Mesenchymal stem cell (in vitro differentiated cells and primary cell): ENCODE measurements around the gene RGS14.

Experiments used
- DNase-seq: peaks from one replicate; pipeline ENCODE4 v3.0.0-alpha.2; 2013
- H2AFZ ChIP-seq: one replicate; pipeline ENCODE4 v1.6.1; 2013; ENCODE audit warnings: low read depth, mild to moderate bottlenecking, control low read depth, inconsistent platforms, low read length, moderate library complexity
- H2AK5ac ChIP-seq: 2 replicates; pipeline ENCODE4 v1.6.1; 2013; ENCODE audit warnings: low read length, moderate library complexity, mild to moderate bottlenecking, inconsistent platforms; ENCODE audit not compliant: severe bottlenecking
- H2BK120ac ChIP-seq: one replicate; pipeline ENCODE4 v1.6.1; 2013; ENCODE audit warnings: low read depth, mild to moderate bottlenecking, inconsistent platforms, low read length, moderate library complexity
- H2BK12ac ChIP-seq, 2 experiments: one replicate each; pipeline ENCODE4 v1.6.1; 2013; ENCODE audit warnings: inconsistent platforms in 2 of 2, low read length in 2 of 2, mild to moderate bottlenecking in 2 of 2, moderate library complexity in 2 of 2, control low read depth in 1 of 2
- H2BK15ac ChIP-seq: one replicate; pipeline ENCODE4 v1.6.1; 2013; ENCODE audit warnings: mild to moderate bottlenecking, low read depth, inconsistent platforms; ENCODE audit not compliant: poor library complexity, severe bottlenecking
- H2BK5ac ChIP-seq: 2 replicates; pipeline ENCODE4 v1.6.1; 2013; ENCODE audit warnings: low read depth, mild to moderate bottlenecking, low read length, control low read depth, inconsistent platforms; ENCODE audit not compliant: poor library complexity, severe bottlenecking
- H3K14ac ChIP-seq, 2 experiments: one replicate each; pipeline ENCODE4 v1.6.1; 2013; ENCODE audit warnings: inconsistent platforms in 2 of 2, low read length in 2 of 2, control low read depth in 1 of 2, mild to moderate bottlenecking in 1 of 2, moderate library complexity in 1 of 2
- H3K18ac ChIP-seq, 2 experiments: one replicate each; pipeline ENCODE4 v1.6.1; 2013; ENCODE audit warnings: inconsistent platforms in 2 of 2, low read length in 2 of 2, control low read depth in 1 of 2, low read depth in 1 of 2, mild to moderate bottlenecking in 1 of 2
- H3K23ac ChIP-seq, 2 experiments: one replicate each; pipeline ENCODE4 v1.6.1; 2013; ENCODE audit warnings: inconsistent platforms in 2 of 2, low read length in 2 of 2, mild to moderate bottlenecking in 2 of 2, moderate library complexity in 2 of 2, control low read depth in 1 of 2
- H3K27ac ChIP-seq: 2 replicates; pipeline ENCODE4 v1.5.1; 2013; ENCODE audit warnings: mild to moderate bottlenecking, moderate library complexity, low read length, control low read depth, inconsistent platforms; ENCODE audit not compliant: poor library complexity, severe bottlenecking
- H3K27me3 ChIP-seq, 2 experiments: 2 replicates each; pipeline versions ENCODE4 v1.6.1 to v1.7.0; 2013; ENCODE audit warnings: low read length in 2 of 2, mild to moderate bottlenecking in 2 of 2, moderate library complexity in 2 of 2, control low read depth in 1 of 2, inconsistent platforms in 1 of 2; ENCODE audit not compliant: control insufficient read depth in 1 of 2, insufficient read depth in 1 of 2
- H3K36me3 ChIP-seq, 2 experiments: 2 replicates each; pipeline versions ENCODE4 v1.6.1 to v1.7.0; 2013; ENCODE audit warnings: low read length in 2 of 2, control low read depth in 1 of 2, inconsistent platforms in 1 of 2, low read depth in 1 of 2, mild to moderate bottlenecking in 1 of 2; ENCODE audit not compliant: insufficient read depth in 2 of 2, control insufficient read depth in 1 of 2
- H3K4ac ChIP-seq, 2 experiments: one replicate each; pipeline ENCODE4 v1.6.1; 2013; ENCODE audit warnings: inconsistent platforms in 2 of 2, low read length in 2 of 2, mild to moderate bottlenecking in 2 of 2, moderate library complexity in 2 of 2, control low read depth in 1 of 2, low read depth in 1 of 2
- H3K4me1 ChIP-seq: 2 replicates; pipeline ENCODE4 v1.6.1; 2013; ENCODE audit warnings: low read depth, low read length, control low read depth; ENCODE audit not compliant: control insufficient read depth, insufficient read depth
- H3K4me2 ChIP-seq: 2 replicates; pipeline ENCODE4 v1.6.1; 2013; ENCODE audit warnings: low read length, mild to moderate bottlenecking, inconsistent platforms; ENCODE audit not compliant: poor library complexity, severe bottlenecking
- H3K4me3 ChIP-seq, 2 experiments: 2 replicates each; pipeline versions ENCODE4 v1.5.1 to v1.7.0; 2013; ENCODE audit warnings: low read length in 2 of 2, mild to moderate bottlenecking in 2 of 2, control low read depth in 1 of 2, low read depth in 1 of 2; ENCODE audit not compliant: insufficient read depth in 1 of 2
- H3K79me1 ChIP-seq: replicated peaks from 2 replicates; pipeline ENCODE4 v1.6.1; 2013; ENCODE audit warnings: mild to moderate bottlenecking, control low read depth, low read length, inconsistent platforms; ENCODE audit not compliant: poor library complexity, severe bottlenecking
- H3K9ac ChIP-seq: 2 replicates; pipeline ENCODE4 v1.7.0; 2013; ENCODE audit warnings: mild to moderate bottlenecking, low read length, moderate library complexity
- H3K9me3 ChIP-seq: 2 replicates; pipeline ENCODE4 v1.7.0; 2013; ENCODE audit warnings: mild to moderate bottlenecking, low read length; ENCODE audit not compliant: control insufficient read depth
- H4K8ac ChIP-seq: one replicate; pipeline ENCODE4 v1.6.1; 2013; ENCODE audit warnings: inconsistent platforms, mild to moderate bottlenecking, low read length, moderate library complexity
- H4K91ac ChIP-seq: one replicate; pipeline ENCODE4 v1.6.1; 2013; ENCODE audit warnings: mild to moderate bottlenecking, low read length, inconsistent platforms
- WGBS: methylation state at CpG from one replicate; pipeline ENCODE4 v1.1.7; 2013; ENCODE audit warnings: mixed read lengths; 5-methylcytosine and 5-hydroxymethylcytosine counted together

RGS14 gene

DNA sequence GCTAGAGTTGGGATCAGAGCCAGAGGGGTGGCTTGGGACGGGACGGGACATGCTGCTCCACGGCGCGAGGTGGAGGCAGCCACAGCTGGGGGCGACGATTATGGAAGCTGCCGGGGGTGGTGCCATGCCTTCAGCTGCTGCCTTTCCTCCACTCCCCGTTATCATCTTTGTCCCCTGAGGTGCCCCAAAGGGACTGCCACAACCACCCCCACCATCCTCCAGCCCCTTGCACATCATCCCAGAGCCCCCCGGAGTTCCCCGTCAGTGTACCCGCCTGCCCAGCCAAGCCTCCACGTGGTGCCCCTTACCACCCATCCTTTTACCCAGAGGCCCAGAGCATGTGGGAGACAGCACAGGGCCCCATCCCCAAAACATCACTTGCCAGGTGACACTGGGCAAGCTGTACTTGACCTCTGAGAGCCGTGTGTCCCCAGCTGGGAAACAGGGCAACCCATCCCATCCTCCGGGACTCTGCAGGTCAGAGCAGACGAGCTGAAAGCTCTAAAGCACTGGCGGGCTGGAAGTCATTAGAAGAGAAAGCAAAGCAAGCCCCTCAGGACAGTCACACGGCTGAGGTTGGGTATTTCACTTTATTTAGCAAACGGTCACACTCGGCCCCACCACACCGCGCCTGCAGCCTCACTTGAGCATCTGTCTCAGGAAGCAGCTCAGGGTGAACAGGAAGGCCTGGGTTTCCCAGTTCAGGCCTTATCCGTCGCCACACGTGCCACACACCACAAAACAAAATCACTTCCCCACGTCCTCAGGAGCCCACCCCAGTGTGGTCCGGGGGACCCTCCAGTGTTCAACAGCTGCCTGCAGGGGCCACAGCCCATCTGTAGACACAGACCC is 26.5 kb upstream of the RGS14 start:
- H2BK5ac ChIP-seq: no peak overlapping the region
- no peak overlapping the region for H4K8ac ChIP-seq
- no peaks in the 10 kb centered on the region for H3K9me3 ChIP-seq
- H3K79me1 ChIP-seq: peaks cover 40% of the 10 kb centered on the region
- WGBS: 92% methylated on average over 25 of the region's 27 CpGs
- no peak overlapping the region for H4K91ac ChIP-seq
- DNase-seq: no peak
- H2AFZ ChIP-seq: no peak overlapping the region
- no peak overlapping the region for H3K27ac ChIP-seq
- H2BK120ac ChIP-seq: no peak overlapping the region
- H3K18ac ChIP-seq: no peak overlapping the region
- H3K4me1 ChIP-seq: peaks cover 16% of the 10 kb centered on the region
- no peak overlapping the region for H3K14ac ChIP-seq
- H3K36me3 ChIP-seq: peaks cover 65 to 66% of the 10 kb centered on the region in 2 experiments
- H3K23ac ChIP-seq: no peak overlapping the region
- H2AK5ac ChIP-seq: no peak overlapping the region
- H3K4me2 ChIP-seq: no peak overlapping the region
- H2BK15ac ChIP-seq: no peak overlapping the region
- H2BK12ac ChIP-seq: no peak overlapping the region
- H3K27me3 ChIP-seq: no peaks in the 10 kb centered on the region
- no peak overlapping the region for H3K9ac ChIP-seq
- H3K4me3 ChIP-seq: no peak overlapping the region
- no peak overlapping the region for H3K4ac ChIP-seq

DNA sequence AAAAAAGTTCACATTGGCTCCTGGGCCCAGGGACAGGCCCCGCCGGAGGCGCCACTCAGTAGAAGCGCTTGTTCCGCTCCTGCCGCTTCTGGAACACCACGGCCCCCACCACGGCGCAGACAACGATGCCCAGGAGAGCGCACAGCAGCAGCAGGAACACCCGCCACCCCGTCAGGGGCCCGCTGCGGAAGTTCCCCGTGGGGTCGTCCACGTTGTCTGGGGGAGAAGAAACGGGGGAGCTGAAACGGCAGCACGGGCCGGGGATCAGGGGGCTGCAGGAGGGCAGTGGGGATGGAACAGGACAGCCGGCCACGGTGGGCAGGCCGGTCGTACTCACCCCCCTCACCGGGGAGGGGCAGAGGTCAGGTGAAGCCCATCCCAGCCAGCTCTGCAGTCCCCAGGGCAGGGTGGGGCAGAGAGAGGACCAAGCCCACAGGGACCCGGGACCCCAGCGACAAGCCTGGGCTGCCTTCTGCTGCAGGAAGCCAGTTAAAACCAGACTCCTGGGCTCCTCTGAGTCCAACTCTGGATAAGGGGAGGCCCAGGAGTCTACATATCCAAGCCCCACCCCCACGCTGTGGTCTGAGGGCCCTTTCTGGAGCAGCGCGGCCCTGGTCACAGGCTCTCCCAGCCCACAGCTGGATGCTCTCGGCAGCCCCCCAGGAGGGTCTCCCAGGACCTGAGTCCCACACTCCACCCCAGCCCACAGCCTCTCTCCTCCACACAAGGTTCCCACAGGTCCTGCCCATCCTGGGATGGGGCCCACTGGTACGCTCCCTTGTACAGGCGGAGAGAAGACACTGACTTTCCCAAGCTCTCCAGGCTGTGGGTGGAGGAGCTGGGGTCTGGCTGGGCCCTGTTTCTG is 25.5 kb upstream of the RGS14 start:
- Histone ChIP-seq H3K4me1 (peaks cover 11% of the 10 kb centered on the region), H3K27ac (no peak overlapping the region), H2BK120ac (no peak overlapping the region), H3K9ac (no peak overlapping the region), H3K4me2 (no peak overlapping the region), H3K4me3 (no peak overlapping the region), H3K18ac (no peak overlapping the region), H3K27me3 (no peaks in the 10 kb centered on the region), H3K14ac (no peak overlapping the region), H2BK12ac (no peak overlapping the region), H4K8ac (no peak overlapping the region), H2BK15ac (no peak overlapping the region), H3K36me3 (peaks cover 75 to 76% of the 10 kb centered on the region in 2 experiments), H3K79me1 (peaks cover 47% of the 10 kb centered on the region), H2AFZ (no peak overlapping the region), H3K4ac (no peak overlapping the region), H3K23ac (no peak overlapping the region), H4K91ac (no peak overlapping the region), H3K9me3 (no peaks in the 10 kb centered on the region), H2BK5ac (no peak overlapping the region), H2AK5ac (no peak overlapping the region)
- 97% methylated on average over 35 of the region's 35 CpGs for WGBS
- no peak for DNase-seq

DNA sequence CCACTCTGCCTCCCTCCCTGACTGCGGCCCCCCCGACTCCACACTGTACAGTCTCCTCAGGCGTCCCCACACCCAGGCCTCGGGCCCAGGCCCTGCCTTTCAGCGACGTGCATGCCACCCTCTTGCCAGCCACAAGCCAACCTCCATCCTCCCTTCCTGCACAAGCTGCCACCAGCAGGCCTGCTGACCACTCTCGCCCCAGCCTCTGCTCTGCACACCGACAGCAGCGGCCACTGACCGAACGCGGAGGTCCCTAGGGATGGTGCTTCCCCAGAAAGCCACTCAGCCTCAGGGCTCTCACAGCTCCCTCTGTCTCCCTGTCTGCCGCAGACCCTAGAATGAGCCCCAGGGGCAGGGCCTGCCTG is 24.8 kb upstream of the RGS14 start:
- Histone ChIP-seq H3K4me1 (peaks cover 7% of the 10 kb centered on the region), H3K4me2 (no peak overlapping the region), H2AK5ac (no peak overlapping the region), H3K9me3 (no peaks in the 10 kb centered on the region), H2AFZ (no peak overlapping the region), H3K4me3 (no peak overlapping the region), H3K27ac (no peak overlapping the region), H3K36me3 (peaks cover 81 to 82% of the 10 kb centered on the region in 2 experiments), H3K4ac (no peak overlapping the region), H3K14ac (no peak overlapping the region), H2BK12ac (no peak overlapping the region), H4K8ac (no peak overlapping the region), H2BK5ac (no peak overlapping the region), H2BK120ac (no peak overlapping the region), H3K9ac (no peak overlapping the region), H2BK15ac (no peak overlapping the region), H3K79me1 (peaks cover 51% of the 10 kb centered on the region), H3K23ac (no peak overlapping the region), H3K18ac (no peak overlapping the region), H4K91ac (no peak overlapping the region), H3K27me3 (no peaks in the 10 kb centered on the region)
- 95% methylated on average over 13 of the region's 13 CpGs for WGBS
- no peak for DNase-seq
